H1 (cell line): Measurements from ENCODE around the gene NGEF. TPM values are rescaled to one million over a fixed set of nuclear protein-coding genes. Genes with fewer than 3 reads are reported as not detected.

ENCODE experiments used
- CTCF ChIA-PET: fragments of 300-600 bp; sonication (Branson Sonifier 250); formaldehyde crosslinking; loops from one replicate; lab custom pipeline; 2021; ENCODE audit not compliant: partially characterized antibody; lab: Charles Lee
- POLR2A ChIA-PET: fragments of 300-600 bp; sonication (Branson Sonifier 250); formaldehyde crosslinking; loops from one replicate; lab custom pipeline; 2021; ENCODE audit warnings: inconsistent platforms; ENCODE audit not compliant: partially characterized antibody; lab: Charles Lee
- DNase-seq, 2 experiments: peaks; one replicate each; pipeline versions ENCODE4 v3.0.0 to v3.0.0-alpha.2; 2010 to 2022; ENCODE audit warnings: low spot score in 2 of 2, low read depth in 1 of 2, mixed read lengths in 1 of 2
- FAIRE-seq: peaks from 2 replicates; lab custom pipeline; 2011; peaks lifted over from hg19 to GRCh38; lab: Jason Lieb, UNC
- H2AFZ ChIP-seq: 2 replicates; pipeline ENCODE4 v1.8.1; 2012; ENCODE audit warnings: low read length, inconsistent platforms
- H2AK5ac ChIP-seq: 2 replicates; pipeline ENCODE4 v1.6.1; 2013; ENCODE audit warnings: low read depth, low read length
- H2BK120ac ChIP-seq: replicated peaks from 2 replicates; pipeline ENCODE3; 2013; ENCODE audit warnings: low read depth, low read length, inconsistent platforms
- H2BK12ac ChIP-seq: 2 replicates; pipeline ENCODE4 v1.6.1; 2013; ENCODE audit warnings: low read depth, low read length
- H2BK15ac ChIP-seq: 2 replicates; pipeline ENCODE4 v1.6.1; 2013; ENCODE audit warnings: low read length
- H2BK20ac ChIP-seq: 2 replicates; pipeline ENCODE4 v1.6.1; 2013; ENCODE audit warnings: low read length
- H2BK5ac ChIP-seq: 2 replicates; pipeline ENCODE4 v1.6.1; 2013; ENCODE audit warnings: low read depth, low read length
- H3K14ac ChIP-seq: 2 replicates; pipeline ENCODE4 v1.6.1; 2013; ENCODE audit warnings: inconsistent platforms; ENCODE audit not compliant: insufficient read length
- H3K18ac ChIP-seq: 2 replicates; pipeline ENCODE4 v1.6.1; 2013; ENCODE audit warnings: low read length; ENCODE audit errors: extremely low read depth
- H3K23ac ChIP-seq: 2 replicates; pipeline ENCODE4 v1.6.1; 2013; ENCODE audit warnings: inconsistent platforms; ENCODE audit not compliant: insufficient read length
- H3K23me2 ChIP-seq: 2 replicates; pipeline ENCODE4 v1.6.1; 2013; ENCODE audit warnings: low read depth, low read length
- H3K27ac ChIP-seq: 2 replicates; pipeline ENCODE4 v1.6.1; 2011; ENCODE audit warnings: low read depth, low read length, inconsistent platforms
- H3K27me3 ChIP-seq, 4 experiments: replicated peaks in 1 of 4; 1 replicate in 1 of 4; 2 replicates in 3 of 4; pipeline versions ENCODE4 v1.6.1 to v1.8.1; 2011 to 2013; ENCODE audit warnings: low read length in 3 of 4, mild to moderate bottlenecking in 3 of 4, inconsistent platforms in 2 of 4, mixed read lengths in 2 of 4, moderate library complexity in 1 of 4; ENCODE audit not compliant: control insufficient read depth in 3 of 4, insufficient read depth in 3 of 4; ENCODE audit errors: extremely low read depth in 1 of 4
- H3K36me3 ChIP-seq, 4 experiments: 2 replicates each; pipeline versions ENCODE4 v1.6.1 to v1.8.1; 2011 to 2013; ENCODE audit warnings: mild to moderate bottlenecking in 4 of 4, low read length in 3 of 4, moderate library complexity in 2 of 4, control low read depth in 1 of 4, inconsistent platforms in 1 of 4; ENCODE audit not compliant: insufficient read depth in 4 of 4, control insufficient read depth in 2 of 4
- H3K4ac ChIP-seq: replicated peaks from 2 replicates; pipeline ENCODE3; 2013; ENCODE audit warnings: low read length, low read depth, mixed read lengths, inconsistent platforms; ENCODE audit not compliant: insufficient read length
- H3K4me1 ChIP-seq, 4 experiments: replicated peaks in 1 of 4; 1 replicate in 1 of 4; 2 replicates in 3 of 4; pipeline versions ENCODE4 v1.6.1 to v1.8.1; 2011 to 2013; ENCODE audit warnings: low read length in 3 of 4, inconsistent platforms in 2 of 4, mixed read lengths in 1 of 4; ENCODE audit not compliant: insufficient read depth in 4 of 4, control insufficient read depth in 3 of 4
- H3K4me2 ChIP-seq, 2 experiments: 2 replicates each; pipeline versions ENCODE4 v1.6.1 to v1.8.1; 2011 to 2013; ENCODE audit warnings: low read depth in 2 of 2, low read length in 2 of 2, control low read depth in 1 of 2, inconsistent platforms in 1 of 2, mild to moderate bottlenecking in 1 of 2; ENCODE audit not compliant: insufficient read depth in 1 of 2
- H3K4me3 ChIP-seq, 4 experiments: fragments of 200-600, 300-600 bp in 1 of 4; sonication (generic), shearing (Covaris generic), sonication (Bioruptor Twin) in 1 of 4; 2 replicates each; pipeline versions ENCODE4 v1.5.1 to v1.8.1; 2011 to 2016; ENCODE audit warnings: low read length in 4 of 4, low read depth in 3 of 4, control low read depth in 2 of 4, inconsistent platforms in 2 of 4, mild to moderate bottlenecking in 2 of 4, mixed read lengths in 1 of 4, moderate library complexity in 1 of 4; ENCODE audit not compliant: insufficient read depth in 2 of 4; ENCODE audit errors: extremely low read depth in 1 of 4
- H3K56ac ChIP-seq: replicated peaks from 2 replicates; pipeline ENCODE3; 2013; ENCODE audit warnings: low read depth, mild to moderate bottlenecking, mixed read lengths, low read length, inconsistent platforms; ENCODE audit not compliant: insufficient read length
- H3K79me1 ChIP-seq: 2 replicates; pipeline ENCODE4 v1.6.1; 2013; ENCODE audit warnings: low read depth, low read length, control low read depth
- H3K79me2 ChIP-seq, 2 experiments: 2 replicates each; pipeline versions ENCODE4 v1.6.1 to v1.8.1; 2012 to 2013; ENCODE audit warnings: low read length in 2 of 2, mild to moderate bottlenecking in 2 of 2, inconsistent platforms in 1 of 2; ENCODE audit not compliant: insufficient read depth in 2 of 2, control insufficient read depth in 1 of 2
- H3K9ac ChIP-seq, 4 experiments: replicated peaks in 1 of 4; 1 replicate in 1 of 4; 2 replicates in 3 of 4; pipeline versions ENCODE4 v1.6.1 to v1.8.1; 2011 to 2013; ENCODE audit warnings: low read depth in 3 of 4, low read length in 3 of 4, control low read depth in 2 of 4, mild to moderate bottlenecking in 2 of 4, moderate library complexity in 2 of 4, inconsistent platforms in 1 of 4; ENCODE audit errors: extremely low read depth in 1 of 4
- H3K9me3 ChIP-seq, 2 experiments: 2 replicates each; pipeline versions ENCODE4 v1.6.1 to v1.8.1; 2012 to 2013; ENCODE audit warnings: mild to moderate bottlenecking in 2 of 2, moderate library complexity in 2 of 2, control low read depth in 1 of 2, inconsistent platforms in 1 of 2, low read depth in 1 of 2, low read length in 1 of 2, mixed read lengths in 1 of 2; ENCODE audit not compliant: insufficient read depth in 2 of 2
- H4K20me1 ChIP-seq, 2 experiments: replicated peaks in 1 of 2; 2 replicates each; pipeline versions ENCODE3 to v1.8.1; 2011 to 2013; ENCODE audit warnings: inconsistent platforms in 2 of 2, low read length in 2 of 2, mild to moderate bottlenecking in 1 of 2; ENCODE audit not compliant: insufficient read depth in 2 of 2, control insufficient read depth in 1 of 2
- H4K5ac ChIP-seq: 2 replicates; pipeline ENCODE4 v1.6.1; 2013; ENCODE audit warnings: low read length, low read depth, mixed read lengths, inconsistent platforms; ENCODE audit not compliant: insufficient read length
- H4K8ac ChIP-seq: 2 replicates; pipeline ENCODE4 v1.8.0; 2013; ENCODE audit warnings: mild to moderate bottlenecking, moderate library complexity, low read length, inconsistent platforms; ENCODE audit not compliant: insufficient read depth; ENCODE audit errors: extremely low read depth
- H4K91ac ChIP-seq: replicated peaks from 2 replicates; pipeline ENCODE3; 2013; ENCODE audit warnings: low read length, mixed read lengths, inconsistent platforms; ENCODE audit not compliant: insufficient read length
- POU5F1 ChIP-seq: IDR thresholded peaks from 2 replicates; pipeline ENCODE4 v1.6.1; 2011; ENCODE audit warnings: low read depth, mild to moderate bottlenecking, low read length, moderate library complexity
- TCF12 ChIP-seq: IDR thresholded peaks from 2 replicates; pipeline ENCODE4 v1.6.1; 2011; ENCODE audit warnings: low read depth, mild to moderate bottlenecking, low read length
- ZNF274 ChIP-seq: IDR thresholded peaks from 2 replicates; pipeline ENCODE4 v1.7.0; 2012; ENCODE audit warnings: low read length, borderline replicate concordance; ENCODE audit errors: extremely low read depth
- WGBS, 2 experiments: shearing (Covaris generic) in 1 of 2; methylation state at CpG; one replicate each; pipeline versions ENCODE4 v1.1.6 to v1.1.7; 2013 to 2015; ENCODE audit warnings: low lambda C conversion rate in 2 of 2, mixed read lengths in 2 of 2, inconsistent platforms in 1 of 2, low coverage in 1 of 2, missing lambda C conversion rate in 1 of 2; ENCODE audit not compliant: insufficient replicate concordance in 2 of 2, insufficient coverage in 1 of 2, insufficient read length in 1 of 2; ENCODE audit errors: extremely low coverage in 1 of 2, missing lambda C conversion rate in 1 of 2; 5-methylcytosine and 5-hydroxymethylcytosine counted together
- polyA plus RNA-seq, 7 experiments: library from polyadenylated mRNA; depleted of rRNA in 3 of 7; stranded (reverse) in 5 of 7; unstranded in 2 of 7; fragments of >200 nt in 5 of 7; fragments of 200-250 nt in 2 of 7; gene quantifications; 1 replicate in 5 of 7; 2 replicates in 1 of 7; 4 replicates in 1 of 7; pipeline versions ENCODE4 v1.2.1 to v1.2.3, GENCODE V29; 2011 to 2013; ENCODE audit warnings: missing spikeins in 2 of 7, mixed read lengths in 2 of 7
- total RNA-seq: library from RNA; stranded (reverse); fragmentation: NEBNext Ultra II Directional; extraction: Animal tissue kit (Norgen Biotek cat#: 25700); gene quantifications from 2 replicates; pipeline ENCODE4 v1.2.1, GENCODE V29; 2021

NGEF gene
- total and polyA plus RNA-seq, 2 of the 8 experiments (the other 6 are each of a cell fraction or from before 2014, with no cell fraction given) = 2.7 to 3.2 TPM

DNA sequence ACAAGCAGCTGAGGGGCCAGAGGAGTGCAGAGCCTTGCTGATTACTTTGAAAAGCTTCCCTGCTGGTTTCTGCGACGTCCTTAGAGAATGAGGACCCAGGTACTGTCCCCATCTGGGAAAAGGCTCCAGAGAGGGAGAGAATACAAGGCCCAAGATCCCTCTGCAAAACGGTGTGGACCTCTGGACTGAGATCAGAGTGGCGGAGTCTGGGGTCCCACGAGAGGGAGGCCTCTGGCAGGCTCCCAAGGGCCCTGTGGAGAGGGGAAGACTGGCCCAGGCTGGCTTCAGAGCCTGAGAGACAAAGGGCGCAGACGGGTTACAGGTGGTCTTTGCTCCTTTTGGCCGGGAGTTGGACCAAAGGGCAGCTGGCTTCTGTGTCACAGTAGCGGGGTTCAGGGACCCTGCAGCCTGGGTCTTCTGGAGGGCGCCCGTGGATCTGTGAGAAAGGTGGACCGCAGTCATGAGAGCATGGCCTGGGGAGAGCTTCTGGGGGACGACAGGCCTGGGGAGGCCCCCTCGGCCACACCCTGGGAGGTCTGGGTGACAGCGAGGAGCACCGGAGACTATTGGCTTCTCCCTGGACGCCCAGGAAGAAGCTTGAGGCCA is 142.2 kb downstream of the NGEF start:
- DNase-seq (no peak), FAIRE-seq (no peak)
- Histone ChIP-seq H2AK5ac (no peak overlapping the region), H3K14ac (no peak overlapping the region), H3K9me3 (no peaks in the 10 kb centered on the region), H3K18ac (no peak overlapping the region), H3K4me3 (no peak overlapping the region), H3K79me2 (no peaks in the 10 kb centered on the region), H3K56ac (no peak overlapping the region), H3K4ac (no peak overlapping the region), H2BK5ac (no peak overlapping the region), H2BK12ac (no peak overlapping the region), H4K91ac (no peak overlapping the region), H3K4me2 (no peak overlapping the region), H2BK20ac (no peak overlapping the region), H3K36me3 (no peaks in the 10 kb centered on the region), H3K9ac (no peak overlapping the region), H2BK15ac (no peak overlapping the region), H4K20me1 (peaks cover 0 to 3% of the 10 kb centered on the region in 2 experiments), H4K8ac (no peak overlapping the region), H3K23me2 (peaks cover 3% of the 10 kb centered on the region; the same call in 1 of the 2 replicates), H3K4me1 (no peaks in the 10 kb centered on the region; a peak in 2 of 7 replicates), H2BK120ac (no peak overlapping the region), H4K5ac (no peak overlapping the region), H3K27me3 (peaks cover 0 to 7% (median 5%) of the 10 kb centered on the region in 4 experiments; a peak in 5 of 7 replicates), H2AFZ (no peak overlapping the region), H3K23ac (no peak overlapping the region), H3K27ac (no peak overlapping the region), H3K79me1 (no peaks in the 10 kb centered on the region)
- 88% methylated on average over 17 of the region's 17 CpGs; no CpG with 5 or more reads in 1 of the 2 experiments for WGBS, 2 experiments
- POLR2A ChIA-PET = interaction anchor here (1.2 to 1.6 kb wide), 2 partner anchors 10 to 17 kb away, joined by 3 read pairs; no protein-coding TSS in a partner anchor
- CTCF ChIA-PET = interaction anchor here (1.0 to 3.0 kb wide), 11 partner anchors 11 to 624 kb away, joined by 3 to 13 read pairs (median 3); no protein-coding TSS in a partner anchor
- TF ChIP-seq TCF12 = no peak
- no peak for TF ChIP-seq ZNF274
- TF ChIP-seq POU5F1 = no peak
